HG03520 (cell line): ENCODE measurements around the gene HNRNPA1.
"Not testable (repeated sequence)": the region's sequence is repeated elsewhere in the genome, so short reads cannot be mapped to it uniquely, and the experiment has no call there.

Experiments used
- ATAC-seq: cut with Tn5 transposase; IDR thresholded peaks from one replicate; pipeline ENCODE4 v1.9.1; 2021; ENCODE audit warnings: mild to moderate bottlenecking, moderate library complexity; ENCODE audit not compliant: unreplicated experiment

HNRNPA1 gene

GRCh38 chr12:54296393-54297099, 16.0 kb downstream of the HNRNPA1 start:
- ATAC-seq: no peak

- no peak for ATAC-seq
These were observed 18.4 kb downstream of the HNRNPA1 start for GRCh38 chr12:54298904-54299303.

GRCh38 chr12:54299515-54300224, 19.1 kb downstream of the HNRNPA1 start:
- ATAC-seq: no peak

- no peak for ATAC-seq
These were observed 19.8 kb downstream of the HNRNPA1 start for GRCh38 chr12:54300225-54300731.

GRCh38 chr12:54300732-54301427, 20.4 kb downstream of the HNRNPA1 start, which contains the start of gene NFE2:
Gene NFE2, minus strand, starts transcription at chr12:54301015. Its CDS starts 5,767 bp downstream, at chr12:54295248.
- ATAC-seq: no peak

GRCh38 chr12:54301428-54302048, 21.0 kb downstream of the HNRNPA1 start:
- no peak for ATAC-seq

GRCh38 chr12:54303640-54304039, 23.1 kb downstream of the HNRNPA1 start:
- ATAC-seq: no peak

- no peak for ATAC-seq
These were observed 23.8 kb downstream of the HNRNPA1 start for GRCh38 chr12:54304187-54304810.

GRCh38 chr12:54306925-54307741, 26.6 kb downstream of the HNRNPA1 start:
- no peak for ATAC-seq

GRCh38 chr12:54311051-54311450, 30.5 kb downstream of the HNRNPA1 start:
- no peak for ATAC-seq

- ATAC-seq: not testable (repeated sequence)
These were observed 31.8 kb downstream of the HNRNPA1 start for GRCh38 chr12:54312309-54312708.

- ATAC-seq: no peak
These were observed 40.8 kb downstream of the HNRNPA1 start for GRCh38 chr12:54321363-54321762.

- ATAC-seq: peak; percentile 99
These were observed 44.3 kb downstream of the HNRNPA1 start, which contains the start of gene COPZ1 for GRCh38 chr12:54324617-54325441. Gene COPZ1, plus strand, starts transcription at chr12:54325131. Its CDS starts 33 bp downstream, at chr12:54325164.

GRCh38 chr12:54325442-54326109, 45.0 kb downstream of the HNRNPA1 start:
- ATAC-seq: not testable (repeated sequence)

- no peak for ATAC-seq
These were observed 48.2 kb downstream of the HNRNPA1 start for GRCh38 chr12:54328595-54329337.

GRCh38 chr12:54329759-54330158, 49.2 kb downstream of the HNRNPA1 start:
- no peak for ATAC-seq

GRCh38 chr12:54330442-54330841, 49.9 kb downstream of the HNRNPA1 start:
- no peak for ATAC-seq
